ENCODE data around the gene NADK2. TPM values are rescaled to one million over a fixed set of nuclear protein-coding genes. Genes with fewer than 3 reads are reported as not detected.

Gene NADK2
- total and polyA plus RNA-seq, 2 donors (not counting 1 experiment from before 2014, with no cell fraction given) = 11.6 to 26.9 TPM

GRCh38 chr5:36214436-36214835 lies 27.3 kb downstream of the NADK2 start:
- no peaks in the 10 kb centered on the region for H4K20me1 ChIP-seq (ENCODE audit: control insufficient read depth, extremely low read depth, insufficient read depth, low read length)
- H3K27me3 ChIP-seq (ENCODE audit: control insufficient read depth, insufficient read depth, low read length) = no peaks in the 10 kb centered on the region
- no peaks in the 10 kb centered on the region for H3K36me3 ChIP-seq (ENCODE audit: control insufficient read depth, insufficient read depth, low read length)
- H3K9me3 ChIP-seq (ENCODE audit: control insufficient read depth, insufficient read depth, low read depth, low read length) = no peaks in the 10 kb centered on the region
- H3K4me1 ChIP-seq (ENCODE audit: control insufficient read depth, extremely low read depth, insufficient read depth, low read length) = no peaks in the 10 kb centered on the region
- no peak overlapping the region for H3K4me2 ChIP-seq (ENCODE audit: extremely low read depth, insufficient read depth, low read length)
- H3K79me2 ChIP-seq (ENCODE audit: control insufficient read depth, insufficient read depth, low read length) = no peaks in the 10 kb centered on the region
- H3K27ac ChIP-seq (ENCODE audit: insufficient read depth, low read length) = no peak overlapping the region
- H2AFZ ChIP-seq (ENCODE audit: low read length) = no peak overlapping the region
- no peak overlapping the region for H3K4me3 ChIP-seq (replicated peaks in 1 of 4; ENCODE audit: control extremely low read depth in 1 of 4, insufficient read depth in 1 of 4, low read depth in 3 of 4, low read length in 4 of 4)
- DNase-seq (ENCODE audit: low read depth in 2 of 2) = peak in 1 of 2 donors; percentile 15
- H3K9ac ChIP-seq (ENCODE audit: insufficient read depth, low read length) = no peak overlapping the region
- TF ChIP-seq EZH2 (IDR thresholded peaks at IDR 0.05; ENCODE audit: low read length, missing control alignments) (no peak), CTCF (conservative IDR thresholded peaks at IDR 0.05 in 1 of 2, IDR thresholded peaks at IDR 0.05 in 1 of 2; ENCODE audit: low read depth in 1 of 2, low read length in 2 of 2) (no peak)

- TF ChIP-seq CTCF (conservative IDR thresholded peaks at IDR 0.05 in 1 of 2, IDR thresholded peaks at IDR 0.05 in 1 of 2; ENCODE audit: low read depth in 1 of 2, low read length in 2 of 2) (no peak), EZH2 (IDR thresholded peaks at IDR 0.05; ENCODE audit: low read length, missing control alignments) (no peak)
- H3K36me3 ChIP-seq (ENCODE audit: control insufficient read depth, insufficient read depth, low read length) = no peaks in the 10 kb centered on the region
- no peaks in the 10 kb centered on the region for H4K20me1 ChIP-seq (ENCODE audit: control insufficient read depth, extremely low read depth, insufficient read depth, low read length)
- H3K27ac ChIP-seq (ENCODE audit: insufficient read depth, low read length) = peak overlapping the region; percentile 47
- no peak overlapping the region for H3K9ac ChIP-seq (ENCODE audit: insufficient read depth, low read length)
- no peaks in the 10 kb centered on the region for H3K4me1 ChIP-seq (ENCODE audit: control insufficient read depth, extremely low read depth, insufficient read depth, low read length)
- H3K27me3 ChIP-seq (ENCODE audit: control insufficient read depth, insufficient read depth, low read length) = no peaks in the 10 kb centered on the region
- H3K4me2 ChIP-seq (ENCODE audit: extremely low read depth, insufficient read depth, low read length) = peak overlapping the region; percentile 8
- H3K79me2 ChIP-seq (ENCODE audit: control insufficient read depth, insufficient read depth, low read length) = no peaks in the 10 kb centered on the region
- H2AFZ ChIP-seq (ENCODE audit: low read length) = no peak overlapping the region
- H3K9me3 ChIP-seq (ENCODE audit: control insufficient read depth, insufficient read depth, low read depth, low read length) = no peaks in the 10 kb centered on the region
- DNase-seq (ENCODE audit: low read depth in 2 of 2) = peak; percentile 27 to 53
- H3K4me3 ChIP-seq (replicated peaks in 1 of 4; ENCODE audit: control extremely low read depth in 1 of 4, insufficient read depth in 1 of 4, low read depth in 3 of 4, low read length in 4 of 4) = no peak overlapping the region
Measured at GRCh38 chr5:36209664-36210063, 32.1 kb downstream of the NADK2 start.

GRCh38 chr5:36208786-36209185 lies 32.9 kb downstream of the NADK2 start:
- H3K79me2 ChIP-seq (ENCODE audit: control insufficient read depth, insufficient read depth, low read length) = no peaks in the 10 kb centered on the region
- H3K9me3 ChIP-seq (ENCODE audit: control insufficient read depth, insufficient read depth, low read depth, low read length) = no peaks in the 10 kb centered on the region
- no peak overlapping the region for H2AFZ ChIP-seq (ENCODE audit: low read length)
- H3K27ac ChIP-seq (ENCODE audit: insufficient read depth, low read length) = no peak overlapping the region
- H3K4me3 ChIP-seq (replicated peaks in 1 of 4; ENCODE audit: control extremely low read depth in 1 of 4, insufficient read depth in 1 of 4, low read depth in 3 of 4, low read length in 4 of 4) = no peak overlapping the region
- no peaks in the 10 kb centered on the region for H3K36me3 ChIP-seq (ENCODE audit: control insufficient read depth, insufficient read depth, low read length)
- H3K4me1 ChIP-seq (ENCODE audit: control insufficient read depth, extremely low read depth, insufficient read depth, low read length) = no peaks in the 10 kb centered on the region
- no peak overlapping the region for H3K9ac ChIP-seq (ENCODE audit: insufficient read depth, low read length)
- no peak overlapping the region for H3K4me2 ChIP-seq (ENCODE audit: extremely low read depth, insufficient read depth, low read length)
- no peak for TF ChIP-seq EZH2 (IDR thresholded peaks at IDR 0.05; ENCODE audit: low read length, missing control alignments)
- no peak for TF ChIP-seq CTCF (conservative IDR thresholded peaks at IDR 0.05 in 1 of 2, IDR thresholded peaks at IDR 0.05 in 1 of 2; ENCODE audit: low read depth in 1 of 2, low read length in 2 of 2)
- no peaks in the 10 kb centered on the region for H3K27me3 ChIP-seq (ENCODE audit: control insufficient read depth, insufficient read depth, low read length)
- H4K20me1 ChIP-seq (ENCODE audit: control insufficient read depth, extremely low read depth, insufficient read depth, low read length) = no peaks in the 10 kb centered on the region
- DNase-seq (ENCODE audit: low read depth in 2 of 2) = no peak
